NCI-H748 treated with DMSO at 0.1 percent for 48 hours (cell line): ENCODE data around the gene NLN.
"Not testable (repeated sequence)": the region's sequence is repeated elsewhere in the genome, so short reads cannot be mapped to it uniquely, and the experiment has no call there.

Experiments used
- DNase-seq: peaks from one replicate; lab custom pipeline; 2025; lab: John Stamatoyannopoulos, UW

Gene NLN

DNA sequence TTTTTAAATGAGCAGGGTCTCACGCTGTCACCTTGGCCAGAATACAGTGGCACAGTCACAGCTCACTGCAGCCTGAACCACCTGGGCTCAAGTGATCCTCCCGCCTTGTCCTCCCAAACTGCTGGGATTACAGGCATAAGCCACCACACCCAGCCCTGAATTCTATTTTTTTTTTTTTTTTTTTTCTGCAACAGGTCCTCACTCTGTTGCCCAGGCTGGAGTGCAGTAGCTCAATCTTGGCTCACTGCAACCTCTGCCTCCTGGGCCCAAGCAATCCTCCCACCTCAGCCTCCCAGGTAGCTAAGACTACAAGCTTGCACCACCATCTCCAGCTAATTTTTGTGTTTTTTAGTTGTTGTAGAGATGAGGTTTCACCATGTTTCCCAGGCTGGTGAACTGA, 51.0 kb downstream of the NLN start:
- not testable (repeated sequence) for DNase-seq

DNA sequence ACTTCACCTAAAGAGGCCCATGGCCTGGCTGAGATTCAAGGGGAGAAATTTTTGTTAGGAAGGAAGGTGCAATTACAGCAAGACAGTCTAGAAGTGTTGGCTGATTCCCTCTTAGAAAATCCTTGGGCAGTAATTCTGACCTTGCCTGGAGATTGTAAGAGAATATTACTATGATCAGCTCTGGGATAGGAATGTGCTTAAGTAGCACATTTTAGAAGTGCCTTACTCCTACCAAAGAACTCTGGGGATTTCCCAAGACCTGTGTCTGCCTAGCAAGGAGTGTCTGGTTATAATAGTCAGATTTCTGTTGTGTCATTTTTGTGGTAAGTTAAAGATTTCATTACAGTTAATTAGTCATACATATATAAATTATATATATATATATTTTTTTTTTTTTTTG, 52.3 kb downstream of the NLN start:
- DNase-seq = no peak

DNA sequence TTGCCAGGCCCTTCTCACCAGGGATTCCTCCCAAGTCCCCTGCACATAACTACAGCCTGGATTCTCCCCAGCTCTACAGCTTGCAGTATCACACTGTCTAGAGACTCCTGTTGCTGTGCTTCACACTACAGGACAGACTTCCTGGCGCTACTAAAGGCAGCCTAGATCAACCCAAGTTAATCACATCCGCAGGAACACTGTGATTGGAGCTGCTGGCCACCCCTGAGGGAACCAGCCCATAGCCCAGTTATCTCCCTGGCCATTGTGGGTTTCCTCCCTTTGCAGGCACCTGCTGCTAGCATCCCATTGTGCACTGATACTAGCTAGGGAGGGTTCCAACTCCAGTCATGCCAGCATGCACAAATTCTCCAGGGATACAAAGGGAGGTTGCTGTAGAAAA, 53.5 kb downstream of the NLN start:
- no peak for DNase-seq

DNA sequence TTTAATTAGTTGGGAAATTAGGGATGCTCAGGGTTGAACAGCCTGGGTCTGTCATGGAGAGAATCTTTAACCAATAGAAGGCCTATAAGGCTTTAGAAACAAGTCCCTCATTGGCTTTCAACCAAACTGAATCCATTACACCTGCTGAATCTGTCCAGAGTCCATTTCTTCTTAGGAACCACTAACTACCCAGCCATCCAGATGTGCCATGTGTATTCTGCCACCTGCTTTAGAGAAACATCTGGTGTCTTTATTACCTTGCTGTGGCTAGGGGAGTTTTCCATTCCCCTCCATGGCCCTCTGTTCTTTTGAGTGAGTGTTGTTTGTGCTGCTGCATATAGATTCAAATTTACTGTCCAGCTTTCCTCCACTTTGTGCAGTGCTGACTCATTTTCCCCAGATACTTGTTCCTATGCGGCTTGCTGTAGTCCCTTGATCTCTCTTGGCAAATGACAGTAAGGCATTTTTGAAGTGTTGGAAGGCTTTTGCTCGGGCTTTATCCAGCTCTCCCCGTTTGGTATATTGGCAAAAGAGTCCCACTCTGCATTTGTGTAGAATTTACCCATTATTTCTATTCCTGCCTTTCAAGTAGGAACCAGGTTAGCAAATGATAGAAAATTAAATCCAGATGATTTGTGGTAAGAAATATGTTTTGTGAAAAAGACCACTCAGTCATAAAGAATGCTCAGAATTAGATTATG, 54.6 kb downstream of the NLN start:
- no peak for DNase-seq

DNA sequence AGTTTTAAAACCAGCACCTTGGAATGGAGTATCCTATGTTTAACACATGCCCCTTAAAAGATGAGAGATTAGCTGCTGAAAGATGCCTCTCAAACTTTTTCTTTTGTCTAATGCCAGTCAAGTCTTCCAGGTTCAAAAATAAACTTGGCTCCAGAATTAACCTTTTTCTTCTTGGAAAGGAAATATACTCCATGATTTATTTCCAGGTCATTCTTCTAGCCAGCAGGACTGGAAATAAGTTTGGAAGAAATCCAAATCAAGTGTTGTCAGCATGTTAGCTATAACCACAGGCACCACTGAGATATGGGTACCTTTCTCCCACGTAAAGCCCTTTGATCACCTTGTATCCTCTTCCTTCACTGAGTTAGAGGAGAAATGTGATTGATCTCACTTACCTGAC, 56.1 kb downstream of the NLN start:
- no peak for DNase-seq

DNA sequence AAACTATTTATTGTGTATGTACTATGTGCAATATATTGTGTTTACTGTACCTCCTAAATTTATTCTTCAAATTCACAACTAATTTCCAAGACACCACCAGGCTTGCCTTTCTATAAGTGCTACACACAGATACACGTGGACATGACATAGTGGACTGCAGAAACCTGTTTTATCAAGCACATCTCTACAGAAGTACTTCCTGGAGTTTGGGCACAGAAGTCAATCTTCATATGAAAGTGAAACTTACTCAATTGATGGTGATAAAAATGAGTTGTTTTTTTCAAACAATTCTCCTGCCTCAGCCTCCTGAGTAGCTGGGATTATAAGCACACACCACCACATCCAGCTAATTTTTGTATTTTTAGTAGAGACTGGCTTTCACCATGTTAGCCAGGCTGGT, 57.6 kb downstream of the NLN start:
- no peak for DNase-seq

DNA sequence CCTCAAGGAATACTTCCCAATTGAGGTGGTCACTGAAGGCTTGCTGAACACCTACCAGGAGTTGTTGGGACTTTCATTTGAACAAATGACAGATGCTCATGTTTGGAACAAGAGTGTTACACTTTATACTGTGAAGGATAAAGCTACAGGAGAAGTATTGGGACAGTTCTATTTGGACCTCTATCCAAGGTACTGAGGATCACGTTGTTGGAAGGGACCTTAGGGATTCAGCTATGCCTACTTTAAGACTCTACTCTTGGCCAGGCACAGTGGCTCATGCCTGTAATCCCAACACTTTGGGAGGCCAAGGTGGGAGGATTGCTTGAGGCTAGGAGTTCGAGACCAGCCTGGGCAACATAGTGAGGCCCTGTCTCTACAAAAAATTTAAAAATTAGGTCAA, 66.3 kb downstream of the NLN start:
- DNase-seq = not testable (repeated sequence)

GRCh38 chr5:65790371-65791163, 68.6 kb downstream of the NLN start:
- DNase-seq = no peak

DNA sequence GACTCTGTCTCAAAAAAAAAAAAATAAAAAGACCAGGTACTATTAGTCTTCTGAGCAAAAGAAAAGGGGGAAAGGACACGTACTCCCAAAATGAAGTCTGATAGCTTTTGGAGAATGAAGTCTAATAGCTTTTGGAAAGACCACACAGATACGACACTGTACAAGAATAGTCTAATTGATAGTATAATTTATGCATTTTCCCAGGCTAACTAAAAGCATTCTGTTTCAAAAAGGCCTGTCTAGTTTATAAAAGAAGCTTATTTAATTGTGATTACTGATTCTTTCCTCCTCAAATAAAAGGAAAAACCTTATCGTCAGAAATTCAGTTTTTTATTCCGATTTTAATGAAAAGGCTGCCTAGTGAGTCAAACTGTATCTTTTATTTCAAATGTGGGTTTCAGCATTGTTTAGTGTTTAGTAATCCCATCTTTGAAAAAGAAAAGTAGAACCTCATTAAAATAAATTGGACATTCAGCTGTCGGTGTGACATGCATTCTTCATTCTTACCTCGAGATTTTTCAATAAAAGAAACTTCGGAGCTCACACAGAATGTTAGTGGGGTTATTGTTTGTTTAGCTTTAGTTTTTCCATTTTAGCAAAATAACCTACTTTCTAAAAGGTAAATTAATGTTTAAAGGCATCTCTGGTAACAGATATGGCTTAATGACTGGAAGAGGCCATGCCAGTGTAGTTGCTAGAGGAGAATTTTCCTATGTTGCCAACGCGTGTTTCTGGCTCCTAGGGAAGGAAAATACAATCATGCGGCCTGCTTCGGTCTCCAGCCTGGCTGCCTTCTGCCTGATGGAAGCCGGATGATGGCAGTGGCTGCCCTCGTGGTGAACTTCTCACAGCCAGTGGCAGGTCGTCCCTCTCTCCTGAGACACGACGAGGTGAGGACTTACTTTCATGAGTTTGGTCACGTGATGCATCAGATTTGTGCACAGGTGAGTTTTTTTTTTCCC, 70.0 kb downstream of the NLN start:
- DNase-seq = no peak

DNA sequence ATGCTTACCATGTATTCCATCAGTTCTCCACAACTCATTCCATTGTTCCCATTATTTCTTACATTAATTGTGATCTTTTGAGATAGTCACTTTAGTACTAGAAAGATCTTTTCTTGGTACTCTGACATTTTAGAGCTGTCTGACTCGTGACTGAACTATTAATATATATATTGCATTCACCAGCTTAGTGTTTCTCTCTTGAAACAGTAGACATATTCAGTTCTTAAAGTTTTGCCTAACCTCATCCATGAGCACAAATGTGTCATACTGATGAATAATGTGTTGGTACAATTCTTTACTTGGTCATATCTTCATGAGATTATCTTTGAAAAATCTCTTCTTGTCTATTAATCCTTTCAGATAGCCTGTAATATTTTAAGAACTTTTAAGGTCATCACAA, 74.3 kb downstream of the NLN start:
- no peak for DNase-seq

DNA sequence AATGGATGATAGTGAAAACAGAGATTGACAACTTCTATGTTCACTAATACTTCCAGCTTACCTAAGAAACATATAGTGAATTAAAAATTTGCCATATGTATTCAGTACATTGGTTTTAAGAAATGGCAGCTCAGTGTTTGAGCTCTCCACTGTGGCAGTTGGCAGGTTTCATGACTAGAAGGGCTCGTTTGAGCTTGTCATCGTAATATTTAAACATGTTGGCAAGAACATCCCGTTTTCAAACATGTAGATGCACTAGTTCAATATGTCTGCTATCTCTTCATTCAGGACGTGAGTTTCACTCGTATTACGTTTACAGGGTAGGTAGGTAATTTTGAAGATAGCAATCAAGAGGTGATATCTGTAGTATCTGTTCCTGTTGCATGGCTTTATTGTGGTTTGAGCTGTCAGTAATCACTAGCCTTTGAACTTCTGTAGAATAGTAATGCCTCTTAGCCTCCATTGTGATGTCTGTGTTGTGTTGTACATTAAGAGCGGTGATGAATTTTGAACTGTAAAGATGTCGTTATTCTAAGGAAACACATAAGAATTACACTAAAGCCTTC, 74.8 kb downstream of the NLN start:
- no peak for DNase-seq

DNA sequence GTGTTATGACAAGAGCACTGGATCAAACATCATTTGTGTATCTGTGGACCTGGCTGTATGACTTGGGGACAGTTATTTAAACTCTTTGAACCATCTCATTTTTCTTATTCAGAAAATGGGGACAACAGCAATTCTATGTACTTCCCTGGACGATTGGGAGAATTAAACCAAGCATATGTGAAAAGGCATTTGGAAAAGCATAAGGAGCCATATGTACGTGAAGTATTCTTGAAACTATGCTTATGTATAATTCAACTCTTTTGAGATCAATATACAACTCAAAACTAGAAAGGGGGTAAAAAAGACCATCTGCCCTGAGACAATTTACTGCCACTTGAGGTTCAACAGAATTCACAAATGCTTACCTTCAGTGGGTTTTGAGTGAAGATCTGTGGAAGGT, 75.5 kb downstream of the NLN start:
- no peak for DNase-seq

- DNase-seq = no peak
These were observed 77.9 kb downstream of the NLN start for GRCh38 chr5:65799857-65800256.

- no peak for DNase-seq
These were observed 78.8 kb downstream of the NLN start for GRCh38 chr5:65800775-65801174.

DNA sequence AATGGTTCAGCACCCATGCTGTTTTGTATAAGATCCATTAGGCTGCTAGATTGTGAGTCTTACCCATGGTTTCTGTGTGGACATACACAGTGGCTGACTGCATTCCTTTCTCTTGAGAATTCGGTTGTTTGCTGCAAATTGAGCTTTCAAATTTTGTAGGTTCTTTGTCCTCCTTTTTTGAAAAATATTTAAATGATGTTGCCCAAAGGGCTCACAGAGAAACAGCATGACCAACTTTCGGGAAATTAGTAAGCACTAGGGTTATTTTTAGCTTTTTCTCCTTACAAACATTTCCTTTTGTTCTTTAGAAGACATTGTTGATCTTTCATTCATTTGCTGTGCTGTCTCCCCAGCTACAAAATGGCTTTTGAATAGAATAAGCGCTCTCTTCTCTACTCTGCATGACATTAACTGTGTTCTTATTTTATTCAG, 79.4 kb downstream of the NLN start:
- DNase-seq = no peak

GRCh38 chr5:65802080-65802479, 80.1 kb downstream of the NLN start:
- DNase-seq = no peak

GRCh38 chr5:65802820-65803219, 80.8 kb downstream of the NLN start:
- DNase-seq = no peak

DNA sequence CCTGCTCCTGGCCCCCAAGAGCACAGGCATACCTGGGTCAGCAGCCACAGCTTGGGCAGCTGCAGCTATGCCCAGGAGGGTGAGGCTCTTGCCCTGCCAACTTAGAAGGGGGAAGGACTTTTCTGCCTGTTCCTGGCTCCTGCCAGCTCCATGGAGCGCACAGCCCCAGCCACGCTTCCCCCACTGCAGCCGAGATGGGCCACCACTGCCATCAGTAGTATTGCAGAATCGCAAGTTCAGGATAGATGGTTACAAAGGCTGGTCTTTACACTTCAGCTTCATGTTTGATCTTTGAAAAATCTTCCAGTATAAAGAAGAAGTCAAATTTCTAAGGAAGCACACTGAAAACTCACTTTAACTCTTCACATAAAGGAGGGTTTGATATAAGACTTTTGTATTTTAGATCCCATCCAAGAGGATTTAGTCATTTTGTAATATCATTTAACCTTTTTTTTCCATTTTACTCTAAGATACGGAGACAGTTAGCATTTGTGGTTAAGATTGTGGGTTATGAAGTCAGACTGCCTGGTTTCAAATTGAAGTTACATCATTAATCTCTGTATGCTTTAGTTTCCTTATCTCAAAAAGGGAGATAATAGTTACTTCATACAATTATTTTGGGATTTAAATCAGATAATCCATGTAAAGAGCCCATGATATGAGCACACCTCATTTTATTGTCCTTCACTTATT, 81.8 kb downstream of the NLN start:
- no peak for DNase-seq

- DNase-seq = no peak
These were observed 83.1 kb downstream of the NLN start for GRCh38 chr5:65805089-65805488.

DNA sequence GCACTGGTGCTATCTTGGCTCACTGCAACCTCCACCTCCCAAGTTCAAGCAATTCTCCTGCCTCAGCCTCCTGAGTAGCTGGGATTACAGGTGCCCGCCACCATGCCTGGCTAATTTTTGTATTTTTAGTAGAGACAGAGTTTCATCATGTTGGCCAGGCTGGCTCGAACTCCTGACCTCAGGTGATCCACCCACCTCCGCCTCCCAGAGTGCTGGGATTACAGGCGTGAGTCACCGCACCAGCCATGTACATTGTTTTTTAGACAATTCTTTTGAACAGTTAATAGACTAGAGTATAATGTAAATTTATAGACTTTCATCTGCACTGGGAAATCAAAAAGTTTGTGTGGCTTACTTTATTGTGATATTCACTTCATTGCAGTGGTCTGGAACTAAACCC, 85.5 kb downstream of the NLN start:
- not testable (repeated sequence) for DNase-seq

DNA sequence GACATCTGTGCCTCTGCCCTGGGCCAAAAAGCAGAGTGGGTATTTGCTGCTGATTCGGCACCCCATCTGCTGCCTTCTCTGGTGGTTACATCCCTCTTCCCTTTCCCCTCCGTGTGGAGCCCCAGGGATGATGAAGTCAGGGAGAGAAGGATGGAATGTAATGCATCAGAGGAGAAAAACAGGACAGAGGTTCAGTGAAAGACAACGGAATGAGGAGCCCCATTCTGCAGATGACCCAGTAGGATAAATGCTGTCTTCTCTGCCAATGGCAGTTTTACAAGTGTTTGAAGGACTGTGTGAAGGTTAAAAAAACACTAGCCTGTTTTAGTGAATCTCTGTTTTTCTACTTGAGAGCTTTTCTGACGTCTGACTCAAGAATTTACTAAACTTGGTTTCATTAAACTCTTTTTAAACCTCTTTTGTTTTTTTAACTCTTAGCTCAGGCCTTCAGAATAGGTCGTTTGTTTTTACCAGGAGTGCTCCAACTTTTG, 86.3 kb downstream of the NLN start:
- DNase-seq = no peak
